Left renal cortex interstitium (tissue), 4 donors: Measurements from ENCODE around the gene PRR29. TPM values are rescaled to one million over a fixed set of nuclear protein-coding genes. Genes with fewer than 3 reads are reported as not detected.
"Not testable (repeated sequence)": the region's sequence is repeated elsewhere in the genome, so short reads cannot be mapped to it uniquely, and the experiment has no call there.

ENCODE experiments used
- DNase-seq, 4 donors: peaks; one replicate each; pipeline ENCODE4 v3.0.0-alpha.2; 2013; ENCODE audit warnings: low read depth in 4 of 4, low spot score in 2 of 4, missing footprints in 1 of 4
- polyA plus RNA-seq, 4 donors: library from polyadenylated mRNA; unstranded; fragments of 120-200 nt; gene quantifications; one replicate each; pipeline ENCODE4 v1.2.1, GENCODE V29; 2013; ENCODE audit not compliant: insufficient read length in 4 of 4

PRR29 gene
- polyA plus RNA-seq, 4 donors, result 2.9 to 4.0 (median 3.6) TPM

DNA sequence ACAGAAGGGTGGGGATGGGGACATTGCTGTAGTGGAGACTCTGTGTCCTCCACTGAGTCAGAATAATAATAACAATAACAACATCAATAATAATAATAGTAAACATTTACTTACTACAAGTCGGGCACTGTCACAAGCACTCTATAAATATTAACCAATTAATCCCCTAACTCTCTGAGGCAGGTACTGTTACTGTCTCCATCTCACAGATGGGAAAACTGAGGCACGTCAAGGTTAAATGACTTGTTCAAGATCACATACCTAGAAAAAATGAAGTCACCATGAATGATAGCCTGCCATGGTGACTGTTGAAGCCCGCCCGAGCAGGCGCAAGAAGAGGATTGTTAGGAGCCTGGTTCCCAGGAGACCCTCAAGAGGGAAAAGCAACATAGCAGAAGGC, 10.2 kb downstream of the PRR29 start:
- no peak for DNase-seq

DNA sequence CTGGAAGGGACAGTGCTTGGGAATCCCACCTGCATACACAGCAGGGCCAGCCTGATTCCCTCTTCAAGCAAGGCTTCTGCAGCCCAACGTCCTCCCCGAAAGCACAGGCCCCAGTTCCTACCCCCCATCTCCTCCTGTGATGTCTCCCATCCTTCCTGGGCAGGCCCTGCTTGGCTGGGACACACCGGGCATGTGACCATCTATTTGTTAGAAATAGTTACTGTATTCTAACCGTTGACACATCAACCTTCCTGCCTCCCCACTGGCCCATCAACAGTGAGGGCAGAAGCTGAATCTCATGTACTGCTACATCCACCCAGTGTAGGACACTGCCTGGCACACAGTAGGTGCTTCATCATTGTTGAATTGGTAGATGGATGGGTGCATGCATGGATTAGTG, 10.7 kb downstream of the PRR29 start:
- no peak for DNase-seq

DNA sequence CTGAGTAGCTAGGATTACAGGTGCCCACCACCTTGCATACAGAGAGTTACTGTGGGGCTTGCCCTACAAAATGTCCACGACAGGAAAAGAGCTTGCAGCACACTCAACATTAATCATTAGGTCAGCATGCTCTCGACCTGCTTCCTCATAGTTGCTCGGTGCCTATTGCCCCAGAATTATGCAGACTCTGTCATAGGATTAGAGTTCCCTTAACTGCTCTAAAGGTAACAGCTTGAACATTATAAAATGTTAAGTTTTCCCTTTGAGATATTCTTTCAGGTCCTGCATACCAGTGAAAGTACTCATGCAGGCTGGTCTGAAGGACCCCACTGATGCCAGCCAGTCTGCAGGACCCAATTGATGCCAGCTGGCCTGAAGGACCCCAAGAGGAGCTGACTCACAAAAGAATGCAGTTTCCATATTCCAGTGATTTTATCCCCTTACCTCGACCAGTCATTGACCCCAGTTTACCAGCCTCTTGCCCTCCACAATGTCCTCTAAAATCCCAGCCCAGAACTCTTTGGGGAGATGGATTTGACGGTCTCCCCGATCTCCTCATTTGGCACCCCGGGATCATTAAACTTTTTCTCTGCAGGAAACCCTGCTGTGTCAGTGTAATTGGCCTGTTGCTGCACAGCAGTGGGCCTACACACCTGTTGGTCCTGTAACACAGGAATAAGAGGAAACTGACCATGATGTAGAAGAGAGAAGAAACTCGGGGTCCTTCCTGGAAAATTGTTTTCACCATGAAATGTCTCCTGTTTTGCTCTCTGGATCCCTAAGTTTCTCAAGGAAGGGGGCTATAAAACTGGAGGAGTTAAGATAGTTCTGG, 11.6 kb downstream of the PRR29 start:
- DNase-seq, result no peak

DNA sequence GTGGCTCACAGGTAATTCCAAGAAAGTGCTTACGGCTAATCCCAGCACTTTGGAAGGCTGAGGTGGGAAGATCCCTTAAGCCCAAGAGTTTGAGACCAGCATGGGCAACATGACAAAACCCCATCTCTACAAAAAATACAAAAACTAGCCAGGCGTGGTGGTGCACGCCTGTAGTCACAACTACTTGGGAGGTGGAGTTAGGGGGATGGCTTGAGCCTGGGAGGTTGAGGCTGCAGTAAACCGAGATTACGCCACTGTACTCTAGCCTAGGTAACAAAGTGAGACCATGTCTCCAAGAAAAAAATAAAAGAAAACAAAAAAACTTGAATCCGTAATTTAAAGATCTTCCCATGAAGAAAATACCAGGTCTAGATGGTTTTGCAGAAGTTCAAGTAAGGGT, 17.3 kb downstream of the PRR29 start:
- no peak for DNase-seq

DNA sequence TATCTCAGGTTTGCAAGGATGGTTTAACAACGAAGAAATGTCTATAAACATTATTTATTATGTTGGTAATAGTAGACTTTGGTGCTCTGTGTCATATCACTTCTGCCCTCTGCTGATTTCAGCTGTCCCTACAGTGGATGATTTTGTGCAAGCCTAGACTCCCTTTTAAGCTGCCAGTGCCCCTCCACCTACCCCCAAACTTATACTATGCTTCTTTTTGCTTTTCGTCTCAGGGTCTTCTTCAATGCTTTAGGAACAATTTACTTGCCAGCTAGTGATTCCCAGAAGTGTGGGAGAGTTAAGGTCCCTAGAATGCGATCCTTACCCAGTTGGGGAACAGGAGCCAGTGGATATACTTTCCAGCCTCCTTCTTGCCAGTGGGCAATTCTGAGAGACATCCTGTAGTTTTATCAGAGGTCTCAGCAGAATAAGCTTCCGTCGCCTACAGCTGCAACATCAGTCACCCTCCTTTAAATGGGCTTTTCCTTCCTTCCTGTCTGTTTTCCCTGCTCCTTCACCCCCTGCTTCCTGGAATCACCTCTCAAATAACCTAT, 18.2 kb downstream of the PRR29 start:
- no peak for DNase-seq

DNA sequence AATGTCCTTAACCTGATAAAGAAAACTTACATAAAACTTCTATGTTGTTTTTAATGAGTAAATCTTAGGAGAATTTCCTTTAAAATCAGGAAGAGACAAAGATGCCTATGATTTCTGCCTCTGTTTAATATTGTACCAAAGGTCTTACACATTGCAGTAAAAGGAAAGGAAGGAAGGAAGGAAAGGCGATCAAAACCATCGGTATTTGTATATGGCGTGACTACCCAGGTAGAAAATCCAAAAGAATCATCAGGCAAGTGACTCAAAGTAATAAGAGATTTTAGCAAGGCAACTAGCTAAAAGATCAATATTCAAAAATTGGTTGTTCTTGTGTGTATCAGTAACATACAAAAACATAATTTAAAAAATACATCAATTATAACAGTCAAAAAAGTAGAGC, 18.8 kb downstream of the PRR29 start:
- no peak for DNase-seq

DNA sequence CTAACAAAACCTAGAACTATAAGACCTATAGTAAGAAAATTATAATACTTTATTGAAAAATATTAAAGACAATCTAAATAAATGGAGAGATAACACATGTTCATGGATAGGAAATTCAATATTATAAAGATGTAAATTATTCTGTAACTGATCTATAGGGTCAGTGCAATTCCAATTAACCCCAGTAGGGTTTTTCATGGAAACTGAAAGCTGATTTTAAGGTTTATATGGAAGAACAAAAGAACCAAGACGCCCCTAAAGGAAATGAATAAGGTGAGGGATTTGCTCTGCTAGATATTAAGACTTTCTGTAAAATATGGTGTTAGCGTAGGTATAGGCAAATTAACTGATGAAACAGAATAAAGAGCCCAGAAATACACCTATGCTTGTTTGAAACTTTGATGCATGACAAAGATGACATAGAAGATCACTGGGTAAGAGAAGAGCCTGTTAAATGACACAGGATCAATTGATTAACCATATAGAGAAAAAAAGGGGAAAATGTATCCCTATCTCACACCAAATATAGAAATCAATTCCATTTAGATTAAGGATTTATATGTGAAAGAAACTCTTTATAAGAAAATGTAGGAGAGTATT, 19.3 kb downstream of the PRR29 start:
- DNase-seq, result no peak

DNA sequence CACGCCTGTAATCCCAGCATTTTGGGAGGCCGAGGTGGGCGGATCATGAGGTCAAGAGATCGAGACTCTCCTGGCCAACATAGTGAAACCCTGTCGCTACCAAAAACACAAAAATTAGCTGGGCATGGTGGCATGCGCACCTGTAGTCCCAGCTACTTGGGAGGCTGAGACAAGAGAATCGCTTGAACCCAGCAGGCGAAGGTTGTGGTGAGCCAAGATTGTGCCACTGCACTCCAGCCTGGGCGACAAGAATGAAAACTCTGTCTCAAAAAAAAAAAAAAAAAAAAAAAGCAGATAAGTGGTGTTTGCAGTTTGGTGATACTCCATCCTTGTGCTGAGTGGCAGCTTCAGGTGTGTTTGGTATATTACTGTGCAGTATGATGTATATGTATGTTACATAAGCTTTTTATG, 21.4 kb downstream of the PRR29 start:
- not testable (repeated sequence) for DNase-seq

DNA sequence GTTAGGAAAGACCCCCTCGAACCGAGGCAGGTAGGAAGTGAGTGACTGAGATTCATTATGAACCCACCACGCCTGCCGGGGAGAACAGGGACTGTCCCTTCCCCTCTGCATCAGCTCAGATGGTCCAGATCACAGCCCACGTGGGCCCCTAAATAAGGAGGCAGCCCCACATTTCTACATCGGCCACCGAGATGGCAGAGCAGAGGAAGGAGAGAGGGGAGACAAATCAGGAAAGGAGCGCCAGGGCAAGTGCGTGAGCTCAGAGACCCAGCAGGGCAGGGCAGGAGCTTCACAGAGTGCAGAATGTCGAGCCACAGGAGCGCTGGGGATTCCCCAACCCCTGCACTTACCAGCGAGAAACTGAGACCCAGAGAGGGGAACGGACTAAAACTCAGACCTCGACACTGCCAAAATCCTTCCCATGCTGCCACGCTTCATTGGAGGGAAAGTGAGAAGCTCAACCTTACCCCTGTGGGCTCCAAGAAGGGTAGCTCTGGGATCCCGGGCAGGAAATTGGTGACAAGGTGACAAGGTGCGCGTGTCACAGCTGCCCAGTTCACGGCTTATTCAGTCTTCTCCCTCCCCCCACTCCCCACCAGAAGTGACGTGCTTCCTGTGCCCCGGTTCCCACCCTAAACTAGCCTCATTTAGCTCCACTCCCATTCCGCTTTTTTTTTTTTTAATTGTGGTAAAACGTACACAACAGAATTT, 22.1 kb downstream of the PRR29 start, which contains the start of gene ICAM2:
Gene ICAM2 (minus strand): TSS at position 578 of the 711 bp plus-strand sequence. CDS start 13,942 bp downstream, outside the sequence.
- no peak for DNase-seq

DNA sequence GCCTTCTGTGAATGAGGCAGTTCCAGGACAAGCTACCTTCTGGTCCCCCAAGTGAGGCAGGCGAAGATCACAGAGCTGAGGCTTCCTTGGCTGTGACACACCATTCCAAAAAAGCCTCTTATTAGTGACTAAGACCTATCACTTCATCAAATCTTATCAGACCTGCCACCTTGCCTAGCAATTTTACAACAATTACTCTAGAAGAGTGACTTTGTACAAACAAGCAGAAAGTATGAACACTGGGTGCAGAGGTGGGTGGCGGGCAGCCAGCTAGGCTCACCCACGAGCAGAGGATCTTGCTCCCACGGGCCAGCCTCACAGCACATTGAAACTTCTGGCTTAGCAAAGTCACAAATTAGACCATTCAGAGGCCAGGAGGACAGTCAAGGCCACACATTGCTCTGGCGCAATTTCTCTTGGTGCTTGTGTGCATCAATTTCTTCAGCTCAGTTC, 24.5 kb downstream of the PRR29 start:
- no peak for DNase-seq

DNA sequence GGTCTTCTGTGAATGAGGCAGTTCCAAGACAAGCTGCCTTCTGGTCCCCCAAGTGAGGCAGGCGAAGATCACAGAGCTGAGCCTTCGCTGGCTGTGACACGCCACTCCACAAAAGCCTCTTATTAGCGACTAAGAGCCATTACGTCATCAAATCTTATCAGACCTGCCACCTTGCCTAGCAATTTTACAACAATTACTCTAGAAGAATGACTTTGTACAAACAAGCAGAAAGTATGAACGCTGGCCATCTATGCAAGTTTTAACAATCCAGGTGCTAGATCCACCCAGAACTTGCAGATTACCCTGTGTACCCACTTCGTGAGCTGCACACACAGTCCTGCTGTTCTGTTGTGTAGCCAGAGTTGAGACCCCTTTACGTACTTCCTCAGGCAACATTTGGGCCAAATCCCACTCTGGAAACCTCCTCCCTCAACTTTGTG, 26.1 kb downstream of the PRR29 start:
- no peak for DNase-seq

DNA sequence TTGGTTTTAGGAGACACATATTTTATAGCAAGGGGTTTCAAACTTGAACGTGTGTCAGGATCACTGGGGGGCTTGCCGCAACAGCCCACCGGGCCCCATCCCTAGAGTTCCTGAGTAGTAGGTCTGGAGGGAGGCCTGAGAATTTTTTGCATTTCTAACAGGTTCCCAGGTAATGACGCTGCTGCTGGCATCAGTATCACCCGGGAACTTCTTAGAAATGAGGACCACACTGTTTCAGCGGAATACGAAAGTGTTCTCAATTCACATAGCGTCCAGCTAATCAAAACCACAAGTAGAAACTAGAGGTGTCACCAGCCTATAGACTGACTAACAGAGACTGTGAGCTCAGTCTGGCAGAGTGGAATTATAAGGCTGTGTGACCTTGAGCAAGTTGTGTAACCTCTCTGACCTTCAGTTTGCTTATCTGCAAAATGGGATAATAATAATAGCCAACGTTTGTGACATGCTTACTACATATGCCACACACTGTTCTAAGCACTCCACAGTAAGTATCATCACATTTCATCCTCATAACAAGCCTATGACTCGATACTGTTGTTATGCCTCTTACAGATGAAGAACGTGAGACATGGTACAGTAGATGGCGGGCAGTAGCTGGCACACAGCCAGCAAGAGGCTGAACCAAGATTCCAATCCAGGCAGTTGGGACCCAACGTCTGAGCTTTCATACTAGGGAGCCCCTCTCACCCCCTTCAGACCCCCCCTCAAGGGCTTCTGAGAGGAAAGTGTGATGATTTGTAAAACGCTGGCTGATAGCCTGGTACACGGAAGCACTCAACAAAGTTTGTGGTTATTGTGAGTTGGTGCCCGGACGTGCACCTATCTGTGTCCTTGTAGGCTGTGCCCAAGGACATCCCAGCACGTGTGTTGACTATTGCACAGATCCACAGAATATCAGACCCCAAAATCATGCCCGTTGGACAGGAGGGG, 26.9 kb downstream of the PRR29 start:
- no peak for DNase-seq

DNA sequence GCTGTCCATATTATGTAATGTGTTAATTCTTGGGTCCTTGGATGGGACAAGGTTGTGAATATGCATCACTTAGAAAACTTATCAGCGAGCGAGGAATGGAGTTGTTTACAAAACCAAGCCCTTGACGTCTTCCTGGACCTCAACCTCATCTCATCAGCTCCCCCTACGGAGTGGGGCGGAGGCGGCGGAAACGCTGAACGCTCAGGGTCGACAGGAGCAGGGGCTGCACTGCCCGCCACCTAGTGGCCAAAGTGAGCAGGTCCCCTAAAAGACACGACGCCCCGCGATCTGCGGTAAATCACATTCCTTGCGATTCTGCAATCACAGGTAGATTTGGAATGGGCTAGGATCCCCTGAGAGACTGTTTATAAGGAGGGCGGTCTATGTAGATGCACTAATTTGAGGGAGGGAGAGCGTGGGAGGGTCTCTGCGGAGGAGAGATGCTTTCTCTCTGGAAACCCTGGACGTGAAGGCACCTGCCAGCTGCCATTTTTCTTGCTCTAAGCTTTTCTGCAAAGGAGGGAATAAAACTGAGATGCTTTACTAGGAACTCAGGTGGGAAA, 27.7 kb downstream of the PRR29 start:
- DNase-seq, result peak in 1 of 4 donors; percentile 44

DNA sequence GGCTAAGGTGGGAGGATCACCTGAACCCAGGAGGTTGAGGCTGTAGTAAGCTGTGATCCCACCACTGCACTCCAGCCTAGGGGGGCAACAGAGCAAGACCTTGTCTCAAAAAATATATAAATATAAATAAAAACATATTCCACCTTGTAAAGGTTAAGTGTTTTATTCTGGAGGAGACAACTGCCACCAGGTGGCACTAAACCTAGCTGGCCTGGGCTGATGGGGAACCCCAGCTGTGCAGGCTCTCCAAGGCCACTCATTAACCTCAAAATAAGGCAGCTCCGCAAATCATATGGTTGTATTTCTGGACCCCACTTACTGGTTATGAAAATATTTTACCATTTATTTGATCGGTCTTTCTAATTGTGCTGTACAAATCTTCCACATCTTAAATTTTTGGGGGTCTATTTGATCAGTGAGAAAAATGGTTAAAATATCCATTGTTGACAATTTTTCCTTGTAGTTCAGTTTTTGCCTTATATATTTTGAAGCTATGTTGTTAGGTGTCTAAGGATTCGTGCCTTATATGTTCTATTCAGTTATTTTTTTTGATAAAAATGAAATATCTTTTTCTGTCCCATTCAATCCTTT, 30.8 kb downstream of the PRR29 start:
- DNase-seq, result no peak

DNA sequence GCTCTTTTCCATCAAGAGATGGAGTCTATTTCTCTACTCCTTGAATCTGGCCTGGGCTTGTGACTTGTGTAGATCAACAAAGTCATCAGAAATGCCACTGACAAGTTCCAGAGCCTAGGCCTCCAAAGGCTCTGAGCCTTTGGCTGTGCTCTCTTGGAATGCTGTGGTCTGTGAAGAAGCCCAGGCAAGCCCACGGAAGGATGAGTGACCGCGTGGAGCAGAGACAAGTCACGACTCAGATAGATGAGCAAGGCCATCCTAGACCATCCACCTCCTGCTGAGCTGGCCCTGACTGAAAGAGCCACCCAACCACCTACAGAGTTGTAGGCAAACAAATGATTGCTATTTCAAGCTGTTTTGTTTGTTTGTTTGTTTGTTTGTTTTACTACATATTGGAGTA, 33.9 kb downstream of the PRR29 start:
- DNase-seq, result no peak

DNA sequence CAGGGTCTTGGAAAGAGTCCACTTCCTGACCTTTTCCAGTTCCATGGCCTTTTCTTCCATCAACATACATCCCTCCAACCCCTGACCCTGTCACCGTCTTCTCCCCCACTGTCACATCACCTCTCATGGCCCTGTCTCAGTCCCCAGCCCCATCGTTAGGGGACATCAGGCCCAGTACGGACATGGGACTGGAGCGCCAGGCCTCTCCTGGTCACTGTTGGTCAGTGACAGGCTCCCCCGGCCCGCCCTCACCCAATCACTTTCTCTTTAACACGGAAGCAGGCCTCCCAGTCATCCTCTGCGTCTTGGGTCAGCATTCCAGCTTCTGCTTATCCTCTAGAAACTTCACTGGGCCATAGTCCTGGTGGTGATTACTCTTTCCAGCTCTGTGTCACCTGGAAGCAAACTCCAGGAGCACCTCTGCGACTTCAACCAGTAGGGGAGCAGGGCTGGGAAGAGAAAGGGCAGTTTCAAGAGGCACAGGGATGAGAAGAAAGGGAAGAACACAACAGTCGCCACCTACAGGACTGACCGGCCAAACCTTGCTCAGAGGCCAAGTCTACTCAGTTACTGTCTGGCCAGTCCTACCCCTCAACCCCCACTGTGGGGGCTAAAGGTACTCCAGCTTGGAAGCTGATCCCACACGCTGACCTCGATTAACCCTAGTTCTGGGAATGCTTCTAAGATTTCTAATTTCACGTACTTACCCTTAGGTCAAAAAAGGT, 38.2 kb downstream of the PRR29 start:
- DNase-seq, result no peak

DNA sequence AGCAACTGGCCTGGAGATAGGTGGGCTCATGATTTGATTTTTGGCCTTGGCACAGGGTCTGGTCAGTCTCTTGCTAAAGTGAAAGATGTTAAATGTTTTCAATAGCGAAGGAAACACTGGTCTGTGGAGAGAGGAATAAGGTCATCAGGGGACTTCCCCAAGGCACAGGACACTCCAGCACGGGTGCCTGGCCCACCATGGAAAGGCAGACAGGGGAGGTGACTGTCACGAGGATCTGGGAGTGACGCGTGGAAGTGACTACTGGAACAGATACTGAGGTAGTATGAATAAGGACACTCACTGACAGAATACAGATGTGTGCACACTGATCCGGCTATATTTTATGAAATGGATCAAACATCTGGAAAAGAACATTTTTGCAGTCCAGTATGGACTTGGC, 39.0 kb downstream of the PRR29 start:
- DNase-seq, result no peak

DNA sequence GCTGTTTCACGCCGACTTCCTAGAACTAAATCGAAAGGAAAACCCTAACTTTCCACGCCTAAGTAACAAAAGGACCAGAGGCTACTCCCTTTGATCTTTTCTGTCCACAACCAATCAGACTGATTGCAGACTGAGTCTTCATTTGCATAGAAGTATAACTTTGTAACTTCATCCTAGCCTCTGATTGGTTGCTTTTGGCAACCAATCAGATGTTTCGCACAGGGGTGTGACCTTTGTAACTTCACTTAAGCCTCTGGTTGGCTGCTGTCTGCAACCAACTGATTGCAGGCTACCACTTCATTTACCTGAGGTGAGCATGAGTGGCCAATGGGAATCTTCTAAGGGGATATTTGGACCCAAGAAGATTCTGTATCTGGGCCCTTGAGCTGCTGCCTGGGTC, 39.7 kb downstream of the PRR29 start:
- no peak for DNase-seq
